Neutrophil (primary cell): ENCODE results near the gene TGM3.
A peak's percentile ranks its signal among the peaks of the same experiment; 100 is the strongest.

ENCODE experiments used
- H3K27ac ChIP-seq: fragments of 200-600 bp; sonication (generic); 2 replicates; pipeline ENCODE4 v1.5.1; 2016; ENCODE audit warnings: mild to moderate bottlenecking, moderate library complexity
- H3K27me3 ChIP-seq: fragments of 200-600 bp; sonication (generic); 2 replicates; pipeline ENCODE4 v1.6.0; 2016; ENCODE audit warnings: mild to moderate bottlenecking
- H3K36me3 ChIP-seq: fragments of 200-600 bp; sonication (generic); 2 replicates; pipeline ENCODE4 v1.5.1; 2017
- H3K4me1 ChIP-seq, 2 experiments: fragments of 200-600 bp in 1 of 2; sonication (generic) in 1 of 2; 1 replicate in 1 of 2; 2 replicates in 1 of 2; pipeline versions ENCODE4 v1.5.1 to v1.6.1; 2013 to 2016; ENCODE audit warnings: low read depth in 1 of 2, low read length in 1 of 2, mild to moderate bottlenecking in 1 of 2, moderate library complexity in 1 of 2; ENCODE audit not compliant: control insufficient read depth in 1 of 2, insufficient read depth in 1 of 2
- H3K4me3 ChIP-seq, 2 experiments: fragments of 200-600 bp in 1 of 2; sonication (generic) in 1 of 2; 1 replicate in 1 of 2; 2 replicates in 1 of 2; pipeline ENCODE4 v1.5.1; 2013 to 2016; ENCODE audit warnings: low read depth in 1 of 2, low read length in 1 of 2, mild to moderate bottlenecking in 1 of 2, moderate library complexity in 1 of 2
- H3K9me3 ChIP-seq: fragments of 200-600 bp; sonication (generic); 2 replicates; pipeline ENCODE4 v1.5.1; 2016
- TF ChIP-seq, protein P1 (sequence below): fragments of 200-600 bp; sonication (generic); IDR thresholded peaks from 2 replicates; pipeline ENCODE4 v1.5.1; 2016; ENCODE audit warnings: antibody characterized with exemption

TGM3 gene

DNA sequence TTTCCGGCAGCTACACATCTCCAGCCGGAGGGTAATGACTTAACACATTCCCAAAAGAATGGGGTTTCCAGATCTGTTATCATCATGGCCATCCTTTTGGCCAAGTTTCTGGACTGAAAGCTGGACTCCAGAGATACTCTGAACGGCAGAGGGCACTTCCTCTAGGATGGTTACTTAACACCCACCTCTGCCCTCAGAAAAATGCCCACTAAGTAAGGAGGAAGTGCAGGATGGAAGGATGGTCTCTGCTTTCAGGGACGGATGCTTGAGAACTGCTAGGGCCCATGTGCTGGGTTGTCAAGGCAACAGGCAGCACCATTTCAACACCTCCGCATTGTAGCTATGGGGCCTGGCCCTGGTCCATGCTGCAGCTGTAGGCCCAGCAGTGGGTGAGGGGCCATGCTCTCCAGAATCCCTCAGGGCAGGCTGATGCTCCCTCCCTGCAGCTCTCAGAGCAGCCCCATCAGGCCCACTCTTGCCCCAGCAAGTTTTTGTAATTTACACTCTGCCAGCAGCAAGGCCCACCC is 16.5 kb upstream of the TGM3 start:
- H3K36me3 ChIP-seq = no peaks in the 10 kb centered on the region
- H3K9me3 ChIP-seq = no peaks in the 10 kb centered on the region
- TF ChIP-seq, protein P1, sequence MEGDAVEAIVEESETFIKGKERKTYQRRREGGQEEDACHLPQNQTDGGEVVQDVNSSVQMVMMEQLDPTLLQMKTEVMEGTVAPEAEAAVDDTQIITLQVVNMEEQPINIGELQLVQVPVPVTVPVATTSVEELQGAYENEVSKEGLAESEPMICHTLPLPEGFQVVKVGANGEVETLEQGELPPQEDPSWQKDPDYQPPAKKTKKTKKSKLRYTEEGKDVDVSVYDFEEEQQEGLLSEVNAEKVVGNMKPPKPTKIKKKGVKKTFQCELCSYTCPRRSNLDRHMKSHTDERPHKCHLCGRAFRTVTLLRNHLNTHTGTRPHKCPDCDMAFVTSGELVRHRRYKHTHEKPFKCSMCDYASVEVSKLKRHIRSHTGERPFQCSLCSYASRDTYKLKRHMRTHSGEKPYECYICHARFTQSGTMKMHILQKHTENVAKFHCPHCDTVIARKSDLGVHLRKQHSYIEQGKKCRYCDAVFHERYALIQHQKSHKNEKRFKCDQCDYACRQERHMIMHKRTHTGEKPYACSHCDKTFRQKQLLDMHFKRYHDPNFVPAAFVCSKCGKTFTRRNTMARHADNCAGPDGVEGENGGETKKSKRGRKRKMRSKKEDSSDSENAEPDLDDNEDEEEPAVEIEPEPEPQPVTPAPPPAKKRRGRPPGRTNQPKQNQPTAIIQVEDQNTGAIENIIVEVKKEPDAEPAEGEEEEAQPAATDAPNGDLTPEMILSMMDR = no peak
- no peak overlapping the region for H3K4me3 ChIP-seq
- H3K4me1 ChIP-seq = peaks cover 20 to 24% of the 10 kb centered on the region in 2 experiments
- H3K27ac ChIP-seq = peak overlapping the region; percentile 69
- H3K27me3 ChIP-seq = peaks cover 22% of the 10 kb centered on the region

DNA sequence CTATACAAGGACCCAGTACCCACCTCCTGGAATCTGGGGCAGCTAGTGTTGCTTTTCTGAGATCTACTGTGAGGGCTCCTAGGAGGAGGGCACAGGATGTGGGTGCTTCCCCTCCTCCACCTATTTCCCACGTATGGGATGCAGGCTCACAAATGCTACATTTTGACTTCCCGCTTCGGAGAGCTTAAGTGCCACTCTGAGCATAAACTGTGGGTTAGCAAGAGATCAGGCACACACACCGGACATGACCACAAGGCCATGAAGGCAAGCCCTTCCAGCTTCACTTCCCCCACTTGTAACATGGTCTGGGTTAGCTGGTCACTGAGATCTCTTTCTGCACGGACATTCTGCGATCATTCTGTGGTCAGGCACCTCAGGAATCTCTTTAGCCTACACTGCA is 15.7 kb upstream of the TGM3 start:
- TF ChIP-seq, protein P1 = no peak
- peaks cover 22% of the 10 kb centered on the region for H3K27me3 ChIP-seq
- H3K4me1 ChIP-seq = peaks cover 20 to 21% of the 10 kb centered on the region in 2 experiments
- no peaks in the 10 kb centered on the region for H3K9me3 ChIP-seq
- H3K4me3 ChIP-seq = no peak overlapping the region
- peak overlapping the region; percentile 69 for H3K27ac ChIP-seq
- no peaks in the 10 kb centered on the region for H3K36me3 ChIP-seq

DNA sequence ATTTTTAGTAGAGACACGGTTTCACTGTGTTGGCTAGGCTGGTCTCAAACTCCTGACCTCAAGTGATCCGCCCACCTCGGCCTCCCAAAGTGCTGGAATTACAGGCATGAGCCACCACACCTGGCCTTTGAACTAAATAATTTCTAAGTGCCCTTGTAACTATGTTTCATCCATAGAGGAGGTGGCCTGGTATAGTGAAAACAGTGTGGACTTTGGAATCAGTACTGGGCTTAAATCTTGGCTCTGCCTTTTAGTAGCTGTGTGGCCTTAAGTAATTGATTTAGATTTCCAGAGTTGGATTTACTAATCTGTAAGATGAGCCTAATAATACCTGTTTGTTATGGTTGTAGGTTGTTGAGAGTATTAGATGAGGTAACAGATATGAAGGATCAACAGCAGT is 14.2 kb upstream of the TGM3 start:
- peaks cover 25% of the 10 kb centered on the region in 2 experiments for H3K4me1 ChIP-seq
- H3K27me3 ChIP-seq = peaks cover 13% of the 10 kb centered on the region
- no peaks in the 10 kb centered on the region for H3K36me3 ChIP-seq
- no peak overlapping the region for H3K4me3 ChIP-seq
- no peak overlapping the region for H3K27ac ChIP-seq
- TF ChIP-seq, protein P1 = no peak
- H3K9me3 ChIP-seq = no peaks in the 10 kb centered on the region

DNA sequence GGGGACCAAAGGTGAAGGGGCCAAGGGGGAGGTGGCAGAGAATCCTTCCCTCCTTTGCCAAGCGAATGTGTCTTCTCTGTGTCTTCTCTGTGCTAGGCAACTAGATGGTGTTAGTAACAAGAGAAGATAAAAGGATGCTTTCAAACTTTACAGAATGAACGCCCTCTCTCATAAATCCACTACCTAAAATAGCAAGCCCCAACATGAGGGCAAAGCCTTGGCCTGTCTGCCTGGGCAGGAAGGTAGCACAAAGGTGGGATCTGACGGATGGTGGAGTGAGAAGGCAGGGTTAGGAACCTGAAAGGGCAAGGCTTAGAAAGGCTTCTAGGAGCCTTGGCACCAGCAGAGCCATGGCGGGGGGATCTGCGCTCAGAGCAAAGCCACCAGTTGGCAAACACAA is 13.6 kb upstream of the TGM3 start:
- H3K4me1 ChIP-seq = peaks cover 25 to 26% of the 10 kb centered on the region in 2 experiments
- TF ChIP-seq, protein P1 = no peak
- H3K27ac ChIP-seq = no peak overlapping the region
- H3K9me3 ChIP-seq = no peaks in the 10 kb centered on the region
- H3K27me3 ChIP-seq = peaks cover 10% of the 10 kb centered on the region
- H3K36me3 ChIP-seq = no peaks in the 10 kb centered on the region
- no peak overlapping the region for H3K4me3 ChIP-seq

DNA sequence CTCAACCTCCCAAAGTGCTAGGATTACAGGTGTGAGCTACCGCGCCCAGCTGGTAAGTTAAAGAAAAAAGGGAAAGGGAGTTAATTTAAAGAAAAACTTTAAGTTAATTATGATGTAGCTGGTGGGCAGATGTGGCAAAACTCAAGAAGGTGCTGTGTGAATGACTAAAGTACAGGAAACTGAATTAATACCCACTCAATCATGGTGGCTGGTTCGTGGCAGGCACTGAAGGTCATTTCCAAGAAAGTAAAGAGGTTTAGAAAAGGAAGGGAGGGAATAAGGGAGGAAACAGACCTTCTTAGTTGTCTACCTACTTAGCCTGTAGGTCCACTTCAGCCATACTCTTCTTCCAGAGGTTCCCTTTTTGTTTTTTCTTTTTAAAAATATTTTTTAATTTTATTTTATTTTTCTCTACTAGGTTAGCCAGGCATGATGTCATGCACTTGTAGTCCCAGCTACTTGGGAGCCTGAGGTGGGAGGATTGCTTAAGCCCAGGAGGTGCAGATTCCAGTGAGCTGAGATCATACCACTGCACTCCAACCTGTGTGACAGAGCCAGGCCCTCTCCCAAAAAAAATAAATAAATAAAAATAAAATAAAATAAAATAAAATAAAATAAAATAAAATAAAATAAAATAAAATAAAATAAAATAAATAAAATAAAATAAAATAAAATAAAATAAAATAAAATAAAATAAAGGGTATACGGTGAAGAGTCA is 11.9 kb upstream of the TGM3 start:
- H3K27ac ChIP-seq = no peak overlapping the region
- H3K4me3 ChIP-seq = no peak overlapping the region
- peaks cover 42% of the 10 kb centered on the region in 2 experiments for H3K4me1 ChIP-seq
- TF ChIP-seq, protein P1 = no peak
- H3K9me3 ChIP-seq = no peaks in the 10 kb centered on the region
- no peaks in the 10 kb centered on the region for H3K36me3 ChIP-seq
- H3K27me3 ChIP-seq = no peaks in the 10 kb centered on the region
